GM18499 (cell line): ENCODE measurements around the gene USP53.
"Not testable (repeated sequence)": the region's sequence is repeated elsewhere in the genome, so short reads cannot be mapped to it uniquely, and the experiment has no call there.

Experiments used
- ATAC-seq: cut with Tn5 transposase; IDR thresholded peaks from one replicate; pipeline ENCODE4 v1.9.1; 2021; ENCODE audit warnings: moderate number of reproducible peaks; ENCODE audit not compliant: insufficient read depth, unreplicated experiment

Gene USP53

DNA sequence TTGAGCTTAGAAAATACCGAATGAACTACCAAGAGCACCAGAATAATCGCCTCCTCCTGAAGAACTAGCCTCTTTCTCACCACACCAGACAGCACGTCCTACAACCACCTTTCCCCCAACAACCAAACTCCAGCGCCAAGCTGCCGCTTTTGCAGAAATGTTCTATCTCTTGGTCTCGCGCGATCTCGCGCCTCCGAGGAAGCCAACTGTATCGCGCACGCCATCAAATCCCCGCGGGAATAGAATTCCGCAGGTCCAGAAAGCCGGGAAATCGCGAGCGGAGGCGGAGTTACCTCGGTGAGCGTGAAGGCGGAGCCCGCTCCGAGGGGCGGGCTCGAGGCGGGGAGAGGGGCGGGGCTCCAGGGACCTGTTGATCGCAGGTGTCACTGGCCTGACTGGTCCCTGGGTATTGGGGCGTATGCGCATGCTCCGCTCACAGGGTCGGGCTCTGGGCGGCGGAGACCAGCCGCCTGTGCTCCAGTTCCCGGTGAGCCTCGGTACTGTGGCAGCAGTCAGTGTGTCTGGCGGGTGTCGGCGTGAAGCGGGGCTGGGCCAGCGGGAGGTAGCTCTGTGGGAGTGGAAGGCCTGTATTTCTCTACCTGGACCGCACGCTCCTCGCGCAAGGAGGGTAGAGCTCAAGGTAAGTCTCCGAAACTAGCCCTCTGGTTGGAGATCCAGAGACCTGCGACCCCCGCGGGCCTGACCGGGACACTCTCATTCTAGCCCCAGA is at the start of gene USP53:
Gene USP53, plus strand, starts transcription at position 480 of the 730 bp plus-strand sequence. CDS start 27,047 bp downstream, outside the sequence.
- ATAC-seq = peak; percentile 62

DNA sequence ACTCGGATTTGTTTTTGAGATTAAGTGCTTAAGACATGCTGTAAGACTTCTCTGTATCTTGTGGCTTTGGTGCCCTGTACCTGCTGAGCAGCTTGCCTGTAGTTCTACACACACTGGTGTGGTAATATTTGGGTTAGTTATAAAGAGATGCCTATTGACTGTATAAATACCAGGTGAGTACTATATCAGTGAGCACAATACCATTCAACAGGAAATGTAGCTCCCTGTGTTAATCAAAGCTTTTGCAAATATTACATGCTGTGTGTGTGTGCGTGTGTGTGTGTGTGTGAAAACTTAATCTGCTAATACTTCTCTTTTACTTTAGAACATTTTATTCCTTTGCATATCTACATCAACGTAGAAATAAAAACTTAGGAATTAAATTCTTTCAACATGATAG is 46.7 kb upstream of the USP53 start:
- no peak for ATAC-seq

DNA sequence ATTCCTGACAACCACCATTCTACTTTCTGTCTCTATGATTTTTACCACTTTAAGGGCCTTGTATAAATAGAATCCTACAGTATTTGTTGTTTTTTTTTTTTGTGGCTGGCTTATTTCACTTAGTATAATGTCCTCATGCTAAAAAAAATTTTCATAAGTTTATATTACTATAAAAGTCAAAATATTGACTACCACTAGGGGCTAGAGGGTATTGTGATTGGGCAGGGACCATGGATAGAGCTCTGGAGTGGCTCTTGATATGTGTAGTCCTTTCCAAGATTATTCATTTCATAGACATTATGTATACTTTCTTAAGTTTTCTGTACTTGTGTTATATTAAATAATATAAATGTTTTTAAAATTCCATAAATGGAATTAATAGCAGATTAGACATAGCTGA is 42.3 kb upstream of the USP53 start:
- ATAC-seq = no peak

GRCh38 chr4:119172223-119172622 is 40.3 kb upstream of the USP53 start:
- no peak for ATAC-seq

DNA sequence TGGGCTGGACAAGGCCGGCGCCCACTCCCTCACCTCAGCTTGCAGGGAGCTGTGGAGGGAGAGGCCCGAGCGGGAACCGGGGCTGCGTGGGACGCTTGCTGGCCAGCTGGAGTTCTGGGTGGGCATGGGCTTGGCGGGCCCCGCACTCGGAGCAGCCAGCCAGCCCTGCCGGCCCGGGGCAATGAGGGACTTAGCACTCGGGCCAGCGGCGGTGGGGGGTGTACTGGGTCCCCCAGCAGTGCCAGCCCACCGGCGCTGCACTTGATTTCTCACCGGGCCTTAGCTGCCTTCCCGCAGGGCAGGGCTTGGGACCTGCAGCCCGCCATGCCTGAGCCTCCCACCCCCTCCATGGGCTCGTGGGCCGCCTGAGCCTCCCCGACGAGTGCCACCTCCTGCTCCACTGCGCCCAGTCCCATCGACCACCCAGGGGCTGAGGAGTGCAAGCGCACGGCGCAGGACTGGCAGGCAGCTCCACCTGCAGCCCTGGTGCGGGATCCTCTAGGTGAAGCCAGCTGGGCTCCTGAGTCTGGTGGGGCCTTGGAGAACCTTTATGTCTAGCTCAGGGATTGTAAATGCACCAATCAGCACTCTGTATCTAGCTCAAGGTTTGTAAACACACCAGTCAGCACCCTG is 38.7 kb upstream of the USP53 start:
- not testable (repeated sequence) for ATAC-seq

DNA sequence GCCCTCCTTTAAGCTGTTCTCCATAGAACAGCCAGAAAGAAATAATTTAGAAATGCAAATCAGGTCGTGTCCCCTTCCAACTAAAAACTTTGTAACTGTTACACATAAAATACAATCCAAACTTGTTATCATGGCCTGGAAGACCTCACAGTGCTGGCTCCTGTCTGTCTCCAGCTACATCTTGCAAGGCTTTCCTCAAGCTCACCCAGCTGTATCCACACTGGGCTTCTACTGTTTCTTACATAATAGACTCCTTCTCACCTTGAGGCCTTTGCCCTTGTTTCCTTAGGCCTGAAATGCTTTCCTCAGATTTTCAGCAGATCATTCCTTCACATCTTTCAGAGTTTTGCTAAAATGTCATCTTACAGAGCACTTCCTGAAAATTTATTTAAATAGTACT is 33.5 kb upstream of the USP53 start:
- ATAC-seq = no peak

GRCh38 chr4:119184128-119184527 is 28.4 kb upstream of the USP53 start:
- ATAC-seq = no peak

GRCh38 chr4:119189638-119190037 is 22.9 kb upstream of the USP53 start:
- no peak for ATAC-seq

GRCh38 chr4:119190354-119190753 is 22.2 kb upstream of the USP53 start:
- no peak for ATAC-seq

DNA sequence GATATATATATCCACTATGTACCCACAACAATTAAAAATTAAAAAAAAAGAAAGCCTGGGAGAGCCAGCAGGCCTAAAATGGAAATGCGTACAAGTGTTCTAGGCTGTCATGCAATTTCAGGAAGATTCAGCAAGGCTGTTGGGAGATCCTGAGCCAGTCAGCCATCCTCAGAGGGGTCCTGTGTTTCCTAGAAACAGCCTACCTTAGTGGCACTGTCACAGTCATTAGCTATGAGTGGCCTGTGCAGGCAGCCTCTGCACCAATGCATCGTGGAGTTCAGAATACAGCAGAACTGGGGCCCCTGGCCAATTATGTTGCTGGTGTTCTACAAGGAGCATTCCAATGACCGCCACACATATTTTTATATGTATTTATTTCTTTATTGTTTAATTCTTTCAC is 21.0 kb upstream of the USP53 start:
- no peak for ATAC-seq

DNA sequence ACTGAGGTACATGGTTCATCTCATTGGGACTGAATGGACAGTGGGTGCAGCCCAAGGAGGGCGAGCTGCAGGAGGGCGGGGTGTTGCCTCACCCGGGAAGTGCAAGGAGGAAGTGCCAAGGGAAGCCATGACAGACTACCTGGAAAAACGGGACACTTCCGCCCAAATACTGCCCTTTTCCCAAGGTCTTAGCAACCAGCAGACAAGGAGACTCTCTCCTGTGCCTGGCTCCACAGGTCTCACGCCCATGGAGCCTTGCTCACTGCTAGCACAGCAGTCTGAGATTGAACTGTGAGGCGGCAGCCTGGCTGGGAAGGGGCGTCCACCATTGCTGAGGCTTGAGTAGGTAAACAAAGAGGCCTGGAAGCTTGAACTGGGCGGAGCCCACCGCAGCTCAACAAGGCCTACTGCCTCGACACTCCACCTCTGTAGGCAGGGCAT is 14.7 kb upstream of the USP53 start:
- ATAC-seq = no peak

DNA sequence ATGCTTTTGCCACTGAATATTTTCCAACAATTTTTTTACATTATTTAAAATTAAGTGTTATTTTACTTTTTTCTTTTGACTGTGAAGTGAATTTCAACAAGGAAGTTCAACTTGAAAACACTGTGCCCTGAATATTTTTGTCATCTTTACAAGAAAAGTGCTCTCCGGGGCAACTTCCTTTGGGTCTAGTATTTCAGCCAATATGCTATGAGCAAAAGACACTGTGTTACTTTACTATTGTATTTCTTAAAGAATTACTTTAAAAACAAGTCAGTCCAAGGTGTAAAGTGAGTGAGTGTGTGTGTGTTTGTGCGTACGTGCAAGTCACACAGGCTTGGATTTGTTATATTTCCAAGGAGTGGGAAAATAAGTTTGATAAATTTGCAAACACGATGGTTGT is 7.6 kb upstream of the USP53 start:
- ATAC-seq = no peak

DNA sequence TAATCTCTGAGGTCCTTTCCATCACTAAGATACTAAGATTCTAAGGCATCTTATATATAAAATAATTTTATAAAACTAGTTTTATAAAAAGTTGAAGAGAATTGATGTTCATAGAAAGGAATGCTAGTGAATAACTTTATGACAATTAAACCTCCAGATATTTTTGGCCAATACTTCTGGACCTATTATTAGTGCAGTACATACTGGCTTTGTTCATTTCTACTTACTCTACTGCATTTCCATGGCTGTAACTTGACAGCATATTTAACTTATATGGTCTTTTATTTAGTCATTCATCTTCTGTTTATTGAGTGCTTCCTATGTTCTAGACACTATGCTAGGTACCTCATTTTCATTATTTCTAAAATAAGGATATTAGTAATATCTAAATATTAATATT is 6.8 kb upstream of the USP53 start:
- no peak for ATAC-seq

DNA sequence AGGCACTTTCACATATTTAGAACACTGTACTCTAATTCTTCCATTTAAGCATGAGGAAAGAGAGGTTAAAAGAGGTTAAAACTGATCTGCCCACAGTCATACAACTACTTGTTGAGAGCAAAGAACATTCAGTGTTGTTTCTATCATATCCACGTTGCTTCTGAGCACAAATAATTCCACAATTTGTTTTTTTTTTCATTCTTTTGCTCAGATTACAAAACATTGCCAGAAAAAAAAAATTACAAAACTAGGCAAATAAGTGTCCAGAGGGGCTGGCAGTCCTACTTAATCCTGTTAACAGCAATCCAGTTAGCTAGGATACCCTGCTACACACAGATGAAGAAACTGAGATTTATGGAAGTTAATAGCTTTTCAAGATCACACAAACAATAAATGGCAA is 6.3 kb upstream of the USP53 start:
- ATAC-seq = no peak

DNA sequence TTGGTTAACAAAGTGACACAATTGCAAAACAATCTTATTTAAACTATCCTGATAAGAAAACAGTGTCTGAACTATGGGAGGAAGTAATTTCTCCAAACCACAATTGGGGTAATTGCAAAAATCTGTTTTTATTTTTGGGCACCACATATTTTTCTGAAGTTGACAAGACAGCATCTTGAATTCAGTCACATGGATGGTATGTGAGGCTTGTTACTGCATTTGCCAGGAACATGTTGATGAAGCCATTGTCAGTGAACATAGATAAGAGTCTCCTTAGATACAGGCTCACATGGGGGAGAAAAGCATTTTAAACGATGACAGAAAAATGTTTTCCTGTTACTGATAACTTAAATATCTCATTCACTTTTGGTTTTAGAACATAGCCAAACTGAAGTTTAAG is 5.5 kb upstream of the USP53 start:
- no peak for ATAC-seq

DNA sequence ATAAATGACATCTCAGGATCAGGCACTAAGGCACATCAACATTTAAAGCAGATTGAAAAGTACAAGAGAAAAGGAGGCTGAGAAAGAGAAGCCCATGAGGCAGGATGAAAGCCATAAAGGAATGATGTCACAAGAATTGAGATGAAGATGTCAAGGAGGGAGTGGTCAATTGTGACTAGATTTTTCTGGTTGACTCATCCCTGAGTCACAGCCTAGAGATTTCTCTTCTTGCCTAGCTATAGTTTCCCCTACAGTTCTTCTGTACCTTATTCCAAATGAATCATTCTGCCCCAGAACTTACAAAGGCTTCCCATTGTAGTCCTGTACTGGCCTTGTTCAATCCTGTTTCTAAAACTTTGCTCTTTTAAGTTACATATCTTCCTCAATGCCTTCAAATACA is 3.4 kb upstream of the USP53 start:
- peak; percentile 23 for ATAC-seq

DNA sequence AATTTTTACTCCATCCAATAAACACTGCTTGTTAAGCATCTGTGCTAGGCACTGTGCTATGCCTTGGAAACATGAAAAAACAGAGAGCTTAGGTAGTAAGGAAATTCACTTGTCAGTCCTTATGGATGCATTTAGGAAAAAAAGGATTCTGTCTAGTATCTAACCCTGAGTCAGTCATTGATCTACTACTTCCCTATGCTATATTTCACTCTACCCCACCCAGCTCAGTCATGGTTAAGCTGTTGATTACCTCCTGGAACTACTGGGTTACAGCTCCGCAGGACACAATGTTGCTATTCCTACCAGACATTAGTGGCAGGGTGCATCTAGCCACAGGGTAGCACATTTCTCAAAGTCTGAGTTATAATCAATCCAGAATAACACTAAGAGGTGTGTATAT is 2.9 kb upstream of the USP53 start:
- ATAC-seq = no peak

- no peak for ATAC-seq
Measured at GRCh38 chr4:119210775-119211174, 1.7 kb upstream of the USP53 start.

- ATAC-seq = peak; percentile 2
Measured at GRCh38 chr4:119211867-119212233, 663 bp upstream of the USP53 start.

DNA sequence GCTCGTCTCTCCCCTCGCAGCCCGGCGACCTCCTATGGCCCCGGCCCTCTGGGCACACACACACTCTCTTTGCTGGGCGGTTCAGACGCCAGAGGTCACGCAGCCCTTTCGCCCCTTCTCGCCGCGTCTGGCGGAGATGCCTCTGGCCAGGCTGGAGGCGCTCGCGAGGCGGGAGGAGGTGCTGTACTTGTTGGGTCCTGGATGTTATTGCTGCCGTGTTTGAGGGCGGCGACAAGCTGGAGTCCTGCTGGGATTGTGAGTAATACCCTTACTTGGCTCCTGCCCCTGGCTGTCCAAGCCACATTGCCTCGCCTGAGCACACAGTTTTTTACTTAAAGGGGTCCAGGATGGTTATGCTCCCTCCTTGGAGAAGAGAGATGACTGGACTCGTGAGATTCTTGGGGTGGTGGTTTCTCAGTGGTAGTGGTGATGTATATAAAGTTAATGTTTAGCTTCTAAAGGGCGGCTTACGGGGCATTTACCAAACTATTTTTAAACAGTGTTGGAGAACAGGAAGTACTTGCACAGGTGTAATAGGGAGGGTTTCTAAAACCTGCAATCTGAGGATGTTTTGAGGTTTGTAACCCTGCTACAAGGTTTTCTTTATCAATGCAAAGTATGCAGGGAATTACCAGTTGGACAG is 572 bp downstream of the USP53 start:
- peak; percentile 28 for ATAC-seq

- ATAC-seq = no peak
Measured at GRCh38 chr4:119218093-119218492, 5.6 kb downstream of the USP53 start.

- ATAC-seq = no peak
Measured at GRCh38 chr4:119221412-119221811, 8.9 kb downstream of the USP53 start.
